Psoas muscle (tissue), 8 donors: Measurements from ENCODE around the gene OTUD7B. TPM values are rescaled to one million over a fixed set of nuclear protein-coding genes. Genes with fewer than 3 reads are reported as not detected.
A peak's percentile ranks its signal among the peaks of the same experiment; 100 is the strongest.

Source experiments
- ATAC-seq, 4 donors: fragments of 200-7000 bp; cut with Tn5 transposase; one replicate each; pipeline ENCODE4 v1.9.1; 2020; ENCODE audit warnings: moderate library complexity in 3 of 4, mild to moderate bottlenecking in 2 of 4
- DNase-seq, 2 donors: peaks; one replicate each; pipeline ENCODE4 v3.0.0-alpha.2; 2020
- H3K27ac ChIP-seq: fragments of 200-600 bp; one replicate; pipeline ENCODE4 v1.8.0; 2022
- H3K27me3 ChIP-seq, 3 donors: fragments of 200-600 bp in 1 of 3; one replicate each; pipeline versions ENCODE4 v1.6.1 to v1.8.0; 2013 to 2022; ENCODE audit warnings: low read length in 2 of 3, mild to moderate bottlenecking in 2 of 3, moderate library complexity in 1 of 3; ENCODE audit not compliant: insufficient read depth in 3 of 3
- H3K36me3 ChIP-seq, 2 donors: fragments of 200-600 bp in 1 of 2; one replicate each; pipeline versions ENCODE4 v1.6.1 to v1.8.0; 2013 to 2022; ENCODE audit warnings: low read depth in 1 of 2, mild to moderate bottlenecking in 1 of 2, moderate library complexity in 1 of 2; ENCODE audit not compliant: insufficient read depth in 1 of 2
- H3K4me1 ChIP-seq: fragments of 200-600 bp; one replicate; pipeline ENCODE4 v1.8.0; 2022
- H3K4me3 ChIP-seq: fragments of 200-600 bp; one replicate; pipeline ENCODE4 v1.8.0; 2022; ENCODE audit warnings: mild to moderate bottlenecking
- H3K9me3 ChIP-seq: fragments of 200-600 bp; one replicate; pipeline ENCODE4 v1.8.0; 2022
- WGBS, 3 donors: extraction: QIAGEN DNeasy Blood & Tissue Kit; methylation state at CpG; one replicate each; pipeline versions ENCODE4 v1.1.6 to v1.1.7; 2013; 5-methylcytosine and 5-hydroxymethylcytosine counted together
- intact Hi-C, 2 donors: fragments of 100-400 bp; cut with DNase I; formaldehyde crosslinking; loops; one replicate each; pipeline versions ENCODE4 v1.11.0 to v1.14.2; 2022
- polyA plus RNA-seq, 3 donors: library from polyadenylated mRNA; stranded (reverse); fragments of 200-250 nt; gene quantifications; one replicate each; pipeline ENCODE4 v1.2.3, GENCODE V29; 2013
- total RNA-seq, 4 donors: library from RNA; stranded (reverse); fragmentation: NEBNext Ultra II Directional in 2 of 4; extraction: Animal tissue kit (Norgen Biotek cat#: 25700) in 2 of 4; gene quantifications; one replicate each; pipeline versions ENCODE4 v1.2.1 to v1.2.4, GENCODE V29; 2021 to 2023
- TF ChIP-seq, protein P1 (sequence below): fragments of 200-600 bp; IDR thresholded peaks from one replicate; pipeline ENCODE4 v1.8.0; 2022; ENCODE audit warnings: antibody characterized with exemption
- donor health status: healthy with polysubstance abuse.
- donor health status: DM: no; HTN: no; CAD: no; lungs with moderate emphysema.
- donor health status: Bipolar disorder and iron deficiency.
- donor health status: healthy.
- donor health status: DM: yes; HTN: yes; CAD: no.
- donor health status: DM: no; HTN: no; CAD: no.
- donor health status: DM: no; HTN: no; CAD: no.
- donor health status: DM: yes; HTN: yes; CAD: no.

OTUD7B gene
- total and polyA plus RNA-seq, 7 donors: 6.8 to 62.0 (median 47.4) TPM

DNA sequence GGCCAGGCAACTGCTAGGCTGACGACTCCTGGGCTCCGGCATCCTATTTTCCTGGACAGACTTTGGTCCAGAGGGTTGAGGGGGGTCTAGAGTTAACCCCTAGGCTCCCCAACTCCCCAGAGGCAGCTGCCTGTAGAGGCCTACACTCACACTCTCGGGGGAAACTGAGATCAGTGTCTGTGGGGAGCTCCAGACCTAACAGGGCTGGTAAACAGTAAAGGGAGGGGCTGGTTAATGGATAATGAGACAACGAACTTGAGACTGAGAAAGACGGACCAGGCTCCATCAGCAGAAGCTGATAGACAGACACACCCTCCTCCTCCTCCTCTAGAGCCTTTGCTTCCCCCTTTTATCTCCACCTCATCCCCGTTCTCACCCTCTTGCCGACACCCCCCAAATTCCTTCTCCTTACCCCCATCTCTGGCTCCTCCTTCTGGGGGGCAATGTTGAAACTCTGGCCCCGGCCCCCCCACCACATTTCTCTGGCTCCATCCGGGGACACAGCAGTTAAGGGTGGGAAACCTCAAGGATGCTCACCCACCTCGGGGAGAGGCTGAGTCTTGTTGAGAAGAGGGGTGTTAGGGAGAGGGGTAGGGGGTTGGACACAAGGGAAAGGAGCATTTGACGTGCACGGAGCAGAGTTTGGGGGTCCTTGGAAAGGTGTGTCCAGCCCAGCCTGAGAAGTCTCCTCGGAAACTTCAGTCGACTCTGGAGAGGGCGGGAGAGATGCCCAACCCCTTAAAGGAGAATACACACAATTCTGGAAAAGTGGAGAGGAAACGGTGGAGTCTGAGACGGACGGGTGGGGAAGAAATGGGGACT lies 74.1 kb downstream of the OTUD7B start, which contains the start of gene MTMR11:
Gene MTMR11, minus strand, starts transcription at position 710 of the 822 bp plus-strand sequence. Its CDS starts 232 bp downstream, at position 478.
- 13 to 19% (median 17%) methylated on average over 18 of the region's 18 CpGs for WGBS, 3 donors
- Histone ChIP-seq H3K27me3 (no peaks in the 10 kb centered on the region), H3K27ac (peak within 1 kb of the TSS; percentile 59), H3K4me3 (peak within 1 kb of the TSS; percentile 59), H3K9me3 (no peaks in the 10 kb centered on the region), H3K36me3 (no peaks in the 10 kb centered on the region), H3K4me1 (peaks cover 32% of the 10 kb centered on the region)
- ATAC-seq: peak in 2 of 4 donors; percentile 7 to 35
- no peak for DNase-seq
- TF ChIP-seq, protein P1, sequence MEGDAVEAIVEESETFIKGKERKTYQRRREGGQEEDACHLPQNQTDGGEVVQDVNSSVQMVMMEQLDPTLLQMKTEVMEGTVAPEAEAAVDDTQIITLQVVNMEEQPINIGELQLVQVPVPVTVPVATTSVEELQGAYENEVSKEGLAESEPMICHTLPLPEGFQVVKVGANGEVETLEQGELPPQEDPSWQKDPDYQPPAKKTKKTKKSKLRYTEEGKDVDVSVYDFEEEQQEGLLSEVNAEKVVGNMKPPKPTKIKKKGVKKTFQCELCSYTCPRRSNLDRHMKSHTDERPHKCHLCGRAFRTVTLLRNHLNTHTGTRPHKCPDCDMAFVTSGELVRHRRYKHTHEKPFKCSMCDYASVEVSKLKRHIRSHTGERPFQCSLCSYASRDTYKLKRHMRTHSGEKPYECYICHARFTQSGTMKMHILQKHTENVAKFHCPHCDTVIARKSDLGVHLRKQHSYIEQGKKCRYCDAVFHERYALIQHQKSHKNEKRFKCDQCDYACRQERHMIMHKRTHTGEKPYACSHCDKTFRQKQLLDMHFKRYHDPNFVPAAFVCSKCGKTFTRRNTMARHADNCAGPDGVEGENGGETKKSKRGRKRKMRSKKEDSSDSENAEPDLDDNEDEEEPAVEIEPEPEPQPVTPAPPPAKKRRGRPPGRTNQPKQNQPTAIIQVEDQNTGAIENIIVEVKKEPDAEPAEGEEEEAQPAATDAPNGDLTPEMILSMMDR: no peak
- intact Hi-C loops: no loop called here

DNA sequence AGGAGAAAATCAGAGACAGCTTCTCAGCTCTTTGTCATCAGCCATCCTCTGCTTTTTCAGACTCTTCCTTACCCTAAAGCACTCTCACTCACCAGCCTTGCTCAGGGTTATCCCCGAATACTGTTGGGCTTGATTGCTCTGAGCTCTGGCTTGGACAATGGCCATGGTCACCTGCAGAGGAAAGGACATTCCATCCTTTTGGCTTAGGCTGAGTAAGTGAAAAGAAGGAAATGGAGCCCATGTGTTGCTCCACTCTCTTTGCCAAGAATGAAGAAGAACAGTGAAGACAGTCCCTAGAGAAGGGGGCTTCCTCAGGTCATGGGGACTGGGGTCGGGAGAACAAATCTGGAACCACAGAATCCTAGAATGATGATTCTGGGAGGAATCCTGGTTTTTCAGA lies 76.2 kb downstream of the OTUD7B start:
- Histone ChIP-seq H3K36me3 (no peaks in the 10 kb centered on the region), H3K4me1 (peaks cover 23% of the 10 kb centered on the region), H3K9me3 (no peaks in the 10 kb centered on the region), H3K27ac (no peak overlapping the region), H3K4me3 (no peak overlapping the region), H3K27me3 (no peaks in the 10 kb centered on the region)
- TF ChIP-seq, protein P1: no peak
- intact Hi-C loops: no loop called here
- WGBS, 3 donors: 47 to 56% (median 52%) methylated on average over 2 of the region's 2 CpGs
- no peak for ATAC-seq
- DNase-seq: no peak

DNA sequence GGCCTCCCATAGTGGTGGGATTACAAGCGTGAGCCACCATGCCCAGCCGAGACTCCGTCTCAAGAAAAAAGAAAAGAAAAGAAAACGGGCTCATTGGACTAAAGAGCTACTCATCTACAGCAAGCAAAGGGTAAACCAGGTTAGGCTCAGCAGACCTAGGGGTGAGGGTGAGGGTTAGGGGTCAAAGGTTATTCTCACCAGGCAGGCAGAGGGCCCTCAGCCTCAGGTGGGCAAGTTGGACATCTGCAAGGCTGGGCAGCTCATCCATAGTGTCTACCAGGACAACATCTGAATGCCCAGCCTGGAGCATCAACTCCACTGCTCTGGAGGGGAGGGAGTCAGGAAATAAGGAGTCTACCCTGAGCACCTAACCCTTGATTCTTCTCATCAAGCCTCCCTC lies 77.3 kb downstream of the OTUD7B start:
- Histone ChIP-seq H3K4me1 (peaks cover 24% of the 10 kb centered on the region), H3K27ac (no peak overlapping the region)
- intact Hi-C loops: no loop called here

DNA sequence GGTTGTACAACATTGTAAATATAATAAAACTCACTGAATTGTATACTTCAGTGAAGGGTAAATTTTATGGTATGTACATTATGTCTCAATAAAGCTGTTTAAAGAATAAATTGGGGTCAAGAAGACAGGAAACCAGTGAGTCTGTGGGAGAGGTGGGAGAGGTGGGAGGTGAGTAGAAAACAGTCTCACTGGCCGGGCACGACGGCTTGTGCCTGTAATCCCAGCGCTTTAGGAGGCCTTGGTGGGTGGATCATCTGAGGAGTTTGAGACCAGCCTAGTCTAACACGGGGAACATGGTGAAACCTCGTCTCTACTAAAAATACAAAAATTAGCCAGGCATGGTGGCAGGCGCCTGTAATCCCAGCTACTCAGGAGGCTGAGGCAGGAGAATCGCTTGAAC lies 78.1 kb downstream of the OTUD7B start:
- no peak for ATAC-seq
- H3K36me3 ChIP-seq: no peaks in the 10 kb centered on the region
- H3K9me3 ChIP-seq: no peaks in the 10 kb centered on the region
- H3K4me1 ChIP-seq: peaks cover 17% of the 10 kb centered on the region
- DNase-seq: no peak
- no peak overlapping the region for H3K27ac ChIP-seq
- TF ChIP-seq, protein P1: no peak
- H3K4me3 ChIP-seq: no peak overlapping the region
- WGBS, 3 donors: 90 to 93% (median 93%) methylated on average over 8 of the region's 8 CpGs
- intact Hi-C loops: no loop called here
- no peaks in the 10 kb centered on the region for H3K27me3 ChIP-seq

More for the DNA sequence above, 77.3 kb downstream of the OTUD7B start:
- TF ChIP-seq, protein P1: no peak
- Histone ChIP-seq H3K36me3 (no peaks in the 10 kb centered on the region), H3K4me3 (no peak overlapping the region), H3K27me3 (no peaks in the 10 kb centered on the region), H3K9me3 (no peaks in the 10 kb centered on the region)
- 98 to 100% (median 99%) methylated on average over 4 of the region's 4 CpGs for WGBS, 3 donors
- ATAC-seq (no peak), DNase-seq (no peak)
